ENCODE data around the gene EME1.
"Not testable (repeated sequence)": the region's sequence is repeated elsewhere in the genome, so short reads cannot be mapped to it uniquely, and the experiment has no call there.

Gene EME1

GRCh38 chr17:50424996-50425681 is 52.1 kb downstream of the EME1 start:
- in situ Hi-C loops (cut with MboI; ENCODE audit: low sequenced_read_pairs) = no loop called here

DNA sequence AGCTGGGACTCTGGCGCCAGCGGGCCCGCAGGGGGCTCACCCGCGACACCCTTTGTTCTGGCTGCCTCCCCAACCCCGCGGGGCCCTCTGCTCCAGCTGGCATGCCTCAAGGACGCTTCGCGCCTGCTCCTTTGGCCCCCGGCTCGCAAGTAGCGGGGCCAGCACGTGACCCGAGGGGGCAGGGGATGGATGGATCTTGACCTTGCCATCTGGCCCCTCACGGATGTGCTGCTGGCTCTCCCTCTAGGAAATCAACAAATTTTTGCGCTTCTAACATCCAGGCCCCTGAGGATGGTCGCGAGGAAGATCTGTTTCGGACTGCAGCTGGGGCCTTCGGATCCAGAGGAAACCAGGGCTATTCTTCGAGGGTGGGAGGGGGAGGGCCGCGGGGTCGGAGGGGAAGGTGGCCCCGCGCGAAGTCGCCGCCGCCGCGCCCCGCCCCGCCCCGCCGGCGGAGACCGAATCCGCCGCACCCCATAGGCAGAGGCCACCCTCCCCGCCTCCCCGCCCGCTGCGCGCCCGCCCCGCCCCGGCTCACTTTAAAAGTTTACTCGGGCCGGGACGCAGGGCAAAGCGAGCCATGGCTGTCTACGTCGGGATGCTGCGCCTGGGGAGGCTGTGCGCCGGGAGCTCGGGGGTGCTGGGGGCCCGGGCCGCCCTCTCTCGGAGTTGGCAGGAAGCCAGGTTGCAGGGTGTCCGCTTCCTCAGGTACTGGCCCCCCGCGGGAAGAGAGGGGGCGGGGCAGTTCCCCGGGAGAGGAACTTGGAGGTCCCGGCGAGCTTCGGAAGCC is 52.8 kb downstream of the EME1 start, which contains the start of gene ACSF2:
ACSF2 (plus strand) TSS at position 537 of the 790 bp plus-strand sequence; CDS start at position 581, 44 bp downstream.
- in situ Hi-C loops (cut with MboI; ENCODE audit: low sequenced_read_pairs) = no loop called here

DNA sequence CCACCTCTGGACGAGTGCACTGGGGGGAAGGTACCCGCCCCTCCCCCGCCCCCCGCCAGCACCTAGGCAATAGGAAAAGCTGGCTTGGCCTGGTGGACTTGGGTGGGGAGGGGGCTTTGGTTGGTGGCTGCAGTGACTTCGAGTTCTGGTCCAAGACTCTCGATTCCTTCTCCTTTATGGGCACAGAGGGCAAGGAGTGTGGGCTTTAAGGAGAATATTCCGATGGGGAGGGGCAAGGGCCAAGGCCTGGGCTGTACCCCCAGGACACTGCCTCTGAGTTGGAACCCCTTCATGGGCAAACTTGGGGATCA is 53.4 kb downstream of the EME1 start:
- in situ Hi-C loops (cut with MboI; ENCODE audit: low sequenced_read_pairs) = no loop called here

DNA sequence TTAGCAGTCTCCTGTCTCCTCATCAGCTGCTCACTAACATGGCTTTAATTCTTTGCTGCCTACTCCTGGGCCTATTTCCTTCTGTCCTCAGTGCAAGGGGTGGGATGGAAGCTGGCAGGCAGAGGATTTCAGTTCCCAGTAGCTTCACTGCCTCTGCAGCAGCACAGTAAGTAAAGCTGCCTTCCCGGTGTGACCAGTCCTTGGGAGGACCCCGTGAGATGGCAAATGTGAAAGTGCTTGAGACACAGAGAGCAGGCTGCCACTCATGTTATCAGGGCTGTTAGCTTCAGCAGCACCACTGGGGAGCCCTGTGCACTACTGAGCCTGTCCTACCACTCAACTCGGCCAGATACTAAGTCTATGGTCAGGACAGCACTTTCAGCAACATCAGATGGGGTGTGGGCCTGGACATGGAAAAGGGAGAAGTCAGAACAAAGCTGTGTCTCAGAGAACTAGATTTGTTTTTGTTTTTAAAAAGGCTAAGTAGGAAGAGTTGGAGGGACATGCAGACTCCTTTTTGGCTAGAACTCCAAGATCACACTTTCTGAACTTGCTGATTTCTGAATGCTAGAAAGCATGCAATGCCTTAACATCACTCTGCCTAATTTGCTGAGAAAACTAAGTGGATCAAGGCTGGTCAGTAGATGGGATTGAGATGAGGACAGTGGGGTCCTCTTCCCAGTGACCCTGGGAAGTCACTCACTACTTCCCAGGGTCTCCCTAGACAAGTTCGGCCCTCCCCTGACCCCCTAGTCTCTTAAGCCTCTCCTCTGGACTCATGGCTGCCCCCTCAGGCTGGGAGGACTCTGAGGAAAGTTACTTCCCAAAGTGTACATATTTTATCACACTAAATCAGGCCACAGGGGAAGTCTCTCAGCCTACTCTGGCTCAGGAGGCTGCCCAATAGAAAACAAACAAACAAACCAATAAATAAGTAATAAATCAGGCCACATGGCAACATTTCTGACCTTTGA is 54.1 kb downstream of the EME1 start:
- in situ Hi-C loops (cut with MboI; ENCODE audit: low sequenced_read_pairs) = no loop called here

DNA sequence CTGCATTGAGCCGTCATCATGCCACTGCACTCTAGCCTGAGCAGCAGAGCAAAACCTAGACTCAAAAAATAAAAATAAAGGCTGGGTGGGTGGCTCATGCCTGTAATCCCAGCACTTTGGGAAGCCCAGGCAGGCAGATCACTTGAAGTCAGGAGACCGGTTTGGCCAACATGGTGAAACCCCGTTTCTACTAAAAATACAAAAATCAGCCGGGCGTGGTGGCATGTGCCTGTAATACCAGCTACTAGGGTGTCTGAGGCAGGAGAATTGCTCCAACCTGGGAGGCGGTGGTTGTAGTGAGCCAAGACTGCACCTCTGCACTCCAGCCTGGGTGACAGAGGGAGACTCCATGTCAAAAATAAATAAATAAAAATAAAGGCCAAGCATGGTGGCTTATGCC is 55.1 kb downstream of the EME1 start:
- in situ Hi-C loops (cut with MboI; ENCODE audit: low sequenced_read_pairs) = not testable (repeated sequence)

- in situ Hi-C loops (cut with MboI; ENCODE audit: low sequenced_read_pairs) = no loop called here
Measured at GRCh38 chr17:50428831-50429424, 55.9 kb downstream of the EME1 start.

DNA sequence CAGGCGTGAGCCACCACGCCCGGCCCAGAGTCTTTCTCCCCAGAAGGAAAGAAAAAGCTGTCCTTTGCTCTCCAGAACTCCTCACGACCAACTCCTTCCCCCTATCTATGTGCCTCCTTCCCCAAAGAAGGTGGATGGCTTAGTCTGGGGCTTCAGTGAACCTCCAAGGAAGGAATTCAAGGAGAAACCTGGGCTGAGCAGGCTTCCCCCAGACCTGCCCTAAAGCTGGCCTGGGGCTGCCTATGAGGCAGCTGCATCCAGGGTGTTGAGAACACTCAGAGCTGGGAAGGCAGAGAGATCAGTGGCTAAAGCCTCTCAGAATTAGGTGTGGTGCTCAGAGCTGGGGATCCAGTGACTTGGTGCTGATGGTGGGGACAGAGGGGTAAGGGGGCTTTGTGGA is 56.8 kb downstream of the EME1 start:
- in situ Hi-C loops (cut with MboI; ENCODE audit: low sequenced_read_pairs) = no loop called here
